GM18507 (cell line): ENCODE data around the gene FAM83D.
"Not testable (repeated sequence)": the region's sequence is repeated elsewhere in the genome, so short reads cannot be mapped to it uniquely, and the experiment has no call there.

ENCODE experiments used
- DNase-seq: peaks from one replicate; pipeline ENCODE4 v3.0.0; 2011; ENCODE audit warnings: low read depth; ENCODE audit not compliant: insufficient read length; ENCODE audit errors: extremely low spot score
- FAIRE-seq: peaks from 2 replicates; lab custom pipeline; 2011; peaks lifted over from hg19 to GRCh38; lab: Jason Lieb, UNC

FAM83D gene

GRCh38 chr20:38957915-38958485, 31.8 kb downstream of the FAM83D start:
- FAIRE-seq (no peak), DNase-seq (no peak)

- not testable (repeated sequence) for FAIRE-seq
These were observed 34.0 kb downstream of the FAM83D start for GRCh38 chr20:38960187-38960687.

DNA sequence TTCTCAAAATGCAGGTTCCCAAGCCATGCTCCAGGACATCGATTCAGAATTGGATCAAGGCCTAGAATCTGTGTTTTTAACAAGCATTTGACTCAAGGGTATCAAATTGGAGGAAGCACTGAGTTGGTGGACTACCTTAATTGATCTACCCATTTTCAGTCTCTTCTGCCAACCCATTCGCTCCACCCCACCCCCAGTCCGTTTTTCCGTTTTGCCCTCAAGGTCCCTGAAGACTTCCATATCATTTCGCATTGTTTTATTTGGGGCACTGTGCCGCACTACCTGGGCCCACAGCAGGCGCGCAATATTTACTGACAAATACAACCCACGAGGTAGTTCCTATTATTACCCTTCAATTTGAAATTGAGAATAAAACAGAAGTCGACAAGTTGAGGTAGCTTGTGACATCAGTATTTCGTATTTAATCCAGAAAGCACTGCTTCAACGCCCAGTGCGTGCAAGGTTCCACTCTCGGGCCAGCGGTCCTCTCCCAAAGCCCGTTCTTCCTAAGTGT, 35.4 kb downstream of the FAM83D start:
- no peak for FAIRE-seq
- no peak for DNase-seq

More at GRCh38 chr20:38960187-38960687, 34.0 kb downstream of the FAM83D start:
- DNase-seq, result not testable (repeated sequence)

- FAIRE-seq (peak; percentile 95), DNase-seq (peak; percentile 97)
These were observed 36.1 kb downstream of the FAM83D start, which contains the start of gene DHX35 for GRCh38 chr20:38962044-38962927. Gene DHX35 (plus strand): TSS chr20:38962344. CDS start chr20:38962368, 24 bp downstream.

DNA sequence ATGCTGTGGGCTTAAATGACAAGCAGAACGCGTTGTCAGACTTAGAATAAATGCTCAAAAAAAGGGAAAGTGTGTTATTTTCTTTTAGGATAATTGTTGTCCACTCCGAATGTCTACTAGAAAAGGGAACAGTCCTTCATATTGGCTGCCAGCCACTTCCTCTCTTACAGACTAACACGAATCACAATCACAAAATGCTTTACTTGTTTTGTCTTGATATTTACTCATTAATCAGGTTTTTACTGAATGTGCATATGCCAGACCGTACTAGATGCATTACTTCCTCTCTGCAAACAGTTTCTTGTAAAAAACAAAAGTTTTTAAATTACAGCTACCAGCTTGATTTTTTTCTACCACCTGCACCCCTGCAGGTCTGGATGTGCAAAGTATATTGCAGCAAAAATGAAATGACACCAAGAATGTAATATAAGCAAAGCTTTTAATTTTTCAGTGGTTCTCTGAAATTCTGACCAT, 36.7 kb downstream of the FAM83D start:
- no peak for FAIRE-seq

DNA sequence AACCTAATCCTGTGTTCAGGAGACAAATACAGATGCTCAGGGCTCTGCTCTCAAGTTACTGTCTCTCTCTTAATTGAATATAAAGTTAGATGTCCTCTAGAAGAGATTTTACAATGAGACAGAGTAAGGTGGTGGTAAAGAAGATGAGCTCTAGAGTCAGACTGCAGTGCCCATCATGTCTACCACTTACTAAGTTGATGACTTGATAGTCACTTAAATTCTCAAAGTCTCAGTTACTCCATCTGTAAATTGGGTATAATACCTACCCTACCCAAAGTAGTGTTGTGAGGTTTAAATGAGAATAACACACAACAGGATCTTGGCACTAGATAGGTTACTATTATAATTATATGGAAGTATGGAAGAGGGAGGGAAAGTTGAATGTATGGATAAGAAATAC, 37.5 kb downstream of the FAM83D start:
- no peak for DNase-seq
- FAIRE-seq, result no peak

More for the DNA sequence above, 36.7 kb downstream of the FAM83D start:
- no peak for DNase-seq

DNA sequence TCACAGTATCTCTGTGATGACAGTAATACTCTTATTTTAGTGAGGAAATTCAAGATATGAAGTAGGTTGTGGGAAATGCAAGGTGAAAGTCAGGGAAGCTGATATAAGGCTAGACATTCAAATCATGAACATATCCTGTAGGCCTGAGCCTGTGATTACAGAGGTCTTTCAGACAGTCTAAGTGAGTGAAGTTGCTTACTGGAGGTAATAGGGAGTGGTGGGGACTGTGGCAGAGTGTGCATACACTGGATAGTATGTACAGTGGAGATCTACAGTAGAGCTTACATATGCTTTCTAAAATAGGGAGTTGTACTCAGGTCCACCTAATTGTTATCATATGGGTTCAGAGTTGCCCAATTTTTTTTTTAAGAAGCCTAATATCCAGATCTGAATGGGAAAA, 39.0 kb downstream of the FAM83D start:
- FAIRE-seq (no peak), DNase-seq (no peak)

DNA sequence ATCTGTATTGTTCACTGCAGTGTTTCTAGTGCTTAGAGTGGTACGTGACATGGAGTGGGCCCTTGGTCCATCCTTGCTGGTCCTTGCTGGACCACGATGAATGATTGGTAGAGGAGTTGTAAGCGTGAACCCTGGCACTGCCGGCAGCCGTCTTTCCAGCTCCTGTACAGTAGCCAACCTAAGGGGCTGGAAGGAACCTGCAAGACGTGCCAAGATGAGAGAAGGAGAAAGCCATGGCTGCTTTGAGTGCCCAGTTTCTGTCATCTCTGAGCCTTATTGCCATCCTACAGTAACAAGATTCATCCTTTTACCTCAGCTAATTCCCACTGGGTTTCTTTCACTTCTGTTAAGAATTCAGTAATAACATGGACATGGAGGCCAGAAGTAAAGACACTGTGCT, 41.9 kb downstream of the FAM83D start:
- no peak for DNase-seq
- no peak for FAIRE-seq

GRCh38 chr20:38969708-38970107, 43.5 kb downstream of the FAM83D start:
- no peak for DNase-seq
- FAIRE-seq, result no peak

- DNase-seq (no peak), FAIRE-seq (no peak)
These were observed 44.1 kb downstream of the FAM83D start for GRCh38 chr20:38970302-38970701.

DNA sequence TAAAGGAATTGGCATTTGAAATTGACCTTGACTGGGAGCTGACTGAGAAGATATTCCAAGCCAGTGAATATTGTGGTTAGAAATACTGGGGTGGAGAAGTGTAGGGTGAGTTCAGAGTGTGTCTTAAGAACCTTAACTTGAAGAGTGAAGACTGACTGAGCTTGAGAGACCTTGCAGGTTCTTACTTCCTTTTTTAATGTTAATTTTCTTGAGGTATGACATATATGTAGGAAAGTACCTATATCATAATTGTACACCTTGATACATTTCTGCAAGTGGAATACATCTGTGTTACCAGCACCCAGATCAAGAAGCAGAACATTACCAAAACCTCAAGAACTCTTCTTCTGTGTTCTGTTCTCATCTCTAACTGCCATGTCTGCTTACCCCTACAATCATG, 46.9 kb downstream of the FAM83D start:
- FAIRE-seq (no peak), DNase-seq (no peak)

- FAIRE-seq, result no peak
- DNase-seq, result no peak
These were observed 47.4 kb downstream of the FAM83D start for GRCh38 chr20:38973645-38974044.

DNA sequence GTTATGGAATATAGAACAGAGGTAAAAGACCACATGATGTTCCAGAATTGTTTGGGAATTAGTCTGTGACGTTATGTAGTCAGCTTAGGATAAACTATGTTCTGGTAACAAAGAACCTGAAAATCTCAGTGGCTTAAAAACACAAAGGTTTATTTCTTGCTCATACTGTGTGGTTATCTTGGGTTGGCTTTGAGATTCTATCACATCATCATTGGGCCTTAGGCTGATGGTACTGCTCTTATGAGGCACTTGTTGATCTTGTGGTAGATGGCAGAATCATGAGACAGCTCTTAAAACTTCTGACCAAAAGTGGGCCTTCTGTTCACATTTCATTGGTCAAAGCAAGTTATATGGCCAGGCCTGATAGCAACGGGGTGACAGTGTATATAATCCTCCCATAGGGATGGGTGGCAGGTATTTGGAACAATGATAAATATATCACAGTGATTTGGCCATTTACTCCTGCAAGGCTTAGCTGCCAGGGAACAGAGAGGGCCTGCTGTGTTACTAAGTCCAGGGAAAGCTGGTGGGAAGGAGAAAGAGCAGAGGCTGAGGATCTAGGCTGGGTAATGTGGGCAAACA, 49.4 kb downstream of the FAM83D start:
- DNase-seq (no peak), FAIRE-seq (no peak)

DNA sequence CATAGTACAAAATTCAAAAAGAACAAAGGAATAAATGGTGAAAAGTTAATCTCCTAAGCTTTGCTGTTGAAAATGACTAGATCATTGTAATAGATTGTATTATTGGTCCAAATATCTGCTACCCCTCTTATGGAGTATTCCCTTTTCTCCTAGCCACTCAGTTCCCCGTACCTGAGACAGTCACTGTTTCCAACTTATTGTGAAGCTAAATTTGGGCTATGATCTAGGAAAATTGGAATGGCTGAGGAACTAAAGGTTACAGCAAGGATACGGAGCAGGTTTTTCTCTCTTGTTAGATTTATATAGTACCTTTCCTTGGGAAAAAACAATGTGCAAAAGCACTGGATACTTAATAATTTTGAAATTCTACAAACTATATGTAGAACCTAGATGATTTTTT, 53.2 kb downstream of the FAM83D start:
- no peak for DNase-seq
- FAIRE-seq, result no peak

GRCh38 chr20:38979842-38980241, 53.6 kb downstream of the FAM83D start:
- FAIRE-seq (no peak), DNase-seq (no peak)

DNA sequence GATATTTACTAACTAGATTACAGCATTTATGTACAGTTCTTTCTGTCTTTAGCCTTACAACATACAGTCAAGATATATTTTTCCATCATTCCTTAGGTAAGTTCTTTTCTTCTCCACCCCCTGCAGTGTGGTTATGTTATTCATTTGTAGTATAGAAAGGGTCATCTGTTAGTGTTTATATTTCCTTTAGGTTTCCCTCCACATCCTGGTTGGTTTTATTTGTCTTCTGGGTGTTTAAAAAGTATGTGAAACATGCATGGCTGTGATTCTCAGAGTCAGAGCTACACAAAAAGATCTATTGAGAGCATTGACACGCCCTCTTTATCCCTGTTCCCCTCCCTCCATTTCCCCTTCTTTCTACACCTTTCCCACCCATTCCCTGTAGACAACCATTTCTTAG, 56.1 kb downstream of the FAM83D start:
- no peak for DNase-seq
- FAIRE-seq, result no peak

DNA sequence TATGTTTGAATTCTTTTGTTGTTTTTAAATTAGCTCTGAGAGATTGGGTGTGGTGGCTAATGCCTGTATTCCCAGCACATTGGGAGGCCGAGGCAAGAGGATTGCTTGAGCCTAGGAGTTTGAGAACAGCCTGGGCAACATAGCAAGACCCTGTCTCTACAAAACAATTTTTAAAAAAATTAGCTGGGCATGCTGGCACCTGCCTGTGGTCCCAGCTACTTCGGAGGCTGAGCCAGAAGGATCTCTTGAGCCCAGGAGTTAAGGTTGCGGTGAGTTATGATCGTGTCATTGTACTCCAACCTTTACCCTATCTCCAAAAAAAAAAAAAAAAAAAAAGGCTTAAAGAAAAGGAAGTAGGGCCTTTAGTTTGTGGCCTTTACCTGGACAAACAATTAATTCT, 58.8 kb downstream of the FAM83D start:
- peak; percentile 9 for FAIRE-seq
- no peak for DNase-seq

GRCh38 chr20:38985603-38986170, 59.5 kb downstream of the FAM83D start:
- DNase-seq (no peak), FAIRE-seq (peak; percentile 65)

DNA sequence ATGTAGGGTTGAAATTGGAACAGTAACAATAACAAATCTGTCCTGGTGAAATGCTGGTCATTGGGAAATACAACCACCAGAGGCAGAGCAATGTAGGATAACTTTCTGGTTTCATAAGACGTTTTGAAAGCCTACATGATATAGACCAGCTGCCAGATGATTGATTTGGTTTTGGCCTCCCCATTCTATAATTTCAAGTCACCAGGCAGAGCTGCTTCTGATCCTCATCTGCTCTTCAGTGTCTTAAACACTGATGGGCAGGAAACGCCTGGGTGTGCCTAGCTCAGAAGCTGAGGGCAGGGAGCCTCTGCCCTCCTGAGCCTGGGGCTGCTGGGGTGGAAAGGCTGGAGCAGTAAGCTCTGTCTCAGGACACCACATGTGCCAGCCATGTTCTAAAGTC, 60.4 kb downstream of the FAM83D start:
- FAIRE-seq, result peak; percentile 73

DNA sequence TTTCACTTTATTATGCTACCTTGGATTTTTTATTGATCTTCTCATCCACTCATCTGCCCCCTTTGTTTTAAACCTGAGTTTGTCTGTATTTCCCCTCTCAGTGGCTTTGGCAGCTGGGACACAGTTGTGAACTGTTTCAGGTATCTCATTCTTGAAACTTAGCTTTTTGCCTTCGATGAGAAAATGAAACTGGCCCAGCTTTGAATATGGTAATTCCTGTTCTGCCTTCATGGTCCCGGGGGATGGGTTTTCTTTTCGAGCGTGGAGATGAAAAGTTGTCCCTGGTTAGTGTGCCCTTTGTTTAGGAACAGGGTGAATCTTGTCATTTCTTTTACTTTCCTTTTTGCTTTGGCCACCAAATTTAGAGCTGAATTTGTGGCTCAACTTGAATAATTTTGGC, 61.6 kb downstream of the FAM83D start:
- FAIRE-seq (peak; percentile 97), DNase-seq (peak; percentile 29)

More for the DNA sequence above, 60.4 kb downstream of the FAM83D start:
- no peak for DNase-seq
